GM18873 (cell line): ENCODE measurements around the gene CNOT2.
"Not testable (repeated sequence)": the region's sequence is repeated elsewhere in the genome, so short reads cannot be mapped to it uniquely, and the experiment has no call there.

Experiments used
- ATAC-seq: cut with Tn5 transposase; IDR thresholded peaks from one replicate; pipeline ENCODE4 v1.9.1; 2021; ENCODE audit warnings: mild to moderate bottlenecking, moderate library complexity, moderate number of reproducible peaks; ENCODE audit not compliant: unreplicated experiment, low FRiP score

CNOT2 gene

GRCh38 chr12:70359458-70360197, 116.4 kb downstream of the CNOT2 start:
- ATAC-seq: no peak

DNA sequence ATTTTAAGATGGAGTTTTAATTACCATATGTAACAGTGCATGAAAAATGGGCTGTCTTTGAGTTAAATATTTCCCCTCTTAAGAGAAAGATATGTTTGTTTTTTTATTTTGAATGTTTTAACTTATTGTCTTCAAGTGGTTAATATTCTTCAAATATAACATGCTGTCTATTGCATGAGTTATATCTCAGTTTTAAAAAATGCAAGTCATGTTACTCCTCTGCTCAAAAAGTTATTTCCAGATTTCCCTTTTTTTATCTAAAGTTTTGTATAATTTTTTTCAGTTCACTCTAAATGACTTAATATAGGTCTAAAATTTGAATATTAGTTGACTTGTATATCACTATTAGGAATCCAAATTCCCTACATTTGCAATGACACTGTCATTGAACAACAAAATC, 117.0 kb downstream of the CNOT2 start:
- no peak for ATAC-seq

GRCh38 chr12:70364695-70365397, 121.6 kb downstream of the CNOT2 start:
- no peak for ATAC-seq

DNA sequence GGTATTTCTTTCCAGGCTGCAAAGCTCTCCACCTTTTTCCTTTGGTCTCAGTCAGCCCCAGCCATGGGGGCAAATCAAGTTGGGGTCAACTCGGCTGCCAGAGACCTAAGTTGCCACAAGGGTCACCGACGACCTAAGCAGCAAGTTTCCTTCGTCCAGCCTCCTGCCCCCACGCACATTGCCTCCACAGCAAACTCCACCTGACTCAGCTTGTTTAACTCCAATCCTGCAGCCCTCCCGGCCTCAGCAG, 122.1 kb downstream of the CNOT2 start:
- no peak for ATAC-seq

GRCh38 chr12:70365648-70366518, 122.7 kb downstream of the CNOT2 start, which contains the start of gene KCNMB4:
KCNMB4 (plus strand) TSS chr12:70366290; CDS start chr12:70366735, 445 bp downstream.
- ATAC-seq: peak; percentile 57

DNA sequence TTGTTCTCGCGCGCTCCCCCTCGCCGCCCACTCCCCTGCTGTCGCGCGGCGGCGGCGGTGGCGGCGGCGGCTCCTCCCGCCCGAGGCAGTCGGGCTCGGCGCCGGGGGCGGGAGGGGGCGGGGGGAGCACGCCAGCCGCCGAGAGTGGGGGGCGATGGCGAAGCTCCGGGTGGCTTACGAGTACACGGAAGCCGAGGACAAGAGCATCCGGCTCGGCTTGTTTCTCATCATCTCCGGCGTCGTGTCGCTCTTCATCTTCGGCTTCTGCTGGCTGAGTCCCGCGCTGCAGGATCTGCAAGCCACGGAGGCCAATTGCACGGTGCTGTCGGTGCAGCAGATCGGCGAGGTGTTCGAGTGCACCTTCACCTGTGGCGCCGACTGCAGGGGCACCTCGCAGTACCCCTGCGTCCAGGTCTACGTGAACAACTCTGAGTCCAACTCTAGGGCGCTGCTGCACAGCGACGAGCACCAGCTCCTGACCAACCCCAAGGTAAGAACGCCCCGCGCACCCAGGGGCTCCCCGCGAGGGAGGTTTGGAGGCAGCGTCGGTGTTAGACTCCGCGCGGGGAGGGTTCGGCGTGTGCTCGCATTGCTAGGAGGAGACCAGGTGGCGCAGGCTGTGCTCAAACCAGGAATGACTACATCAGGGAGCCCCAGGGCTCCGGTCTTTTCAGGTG, 123.5 kb downstream of the CNOT2 start:
- peak; percentile 38 for ATAC-seq

GRCh38 chr12:70367258-70368141, 124.3 kb downstream of the CNOT2 start:
- ATAC-seq: no peak

GRCh38 chr12:70372881-70373280, 129.6 kb downstream of the CNOT2 start:
- no peak for ATAC-seq

DNA sequence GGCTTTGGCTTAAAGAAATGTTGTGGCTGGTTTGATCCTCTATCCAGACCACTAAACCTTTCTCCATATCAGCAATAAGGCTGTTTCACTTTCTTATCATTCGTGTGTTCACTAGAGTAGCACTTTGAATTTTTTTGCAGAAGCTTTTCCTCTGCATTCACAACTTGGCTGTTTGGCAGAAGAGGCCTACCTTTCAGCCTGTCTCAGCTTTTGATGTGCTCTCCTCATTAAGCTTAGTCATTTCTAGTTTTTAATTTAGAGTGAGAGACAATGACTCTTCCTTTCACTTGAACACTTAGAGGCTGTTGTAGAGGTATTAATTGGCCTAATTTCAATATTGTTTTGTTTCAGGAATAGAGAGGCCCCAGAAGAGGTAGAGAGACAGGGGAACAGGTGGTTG, 136.6 kb downstream of the CNOT2 start:
- no peak for ATAC-seq

DNA sequence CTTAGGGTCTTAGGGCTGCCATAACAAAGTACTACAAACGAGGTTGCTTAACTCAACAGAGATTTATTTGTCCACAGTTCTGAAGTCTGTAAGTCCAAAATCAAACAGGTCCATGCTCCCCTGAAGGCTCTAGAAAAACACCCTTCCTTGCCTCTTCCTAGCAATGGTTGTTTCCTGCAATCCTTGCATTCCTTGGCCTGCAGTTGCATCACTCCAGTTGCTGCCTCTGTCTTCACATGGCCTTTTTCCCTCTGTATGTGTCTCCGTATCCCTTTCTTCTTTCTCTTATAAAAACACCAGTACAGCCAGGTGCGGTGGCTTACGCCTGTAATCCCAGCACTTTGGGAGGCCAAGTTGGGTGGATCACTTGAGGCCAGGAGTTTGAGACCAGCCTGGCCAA, 140.3 kb downstream of the CNOT2 start:
- ATAC-seq: no peak

DNA sequence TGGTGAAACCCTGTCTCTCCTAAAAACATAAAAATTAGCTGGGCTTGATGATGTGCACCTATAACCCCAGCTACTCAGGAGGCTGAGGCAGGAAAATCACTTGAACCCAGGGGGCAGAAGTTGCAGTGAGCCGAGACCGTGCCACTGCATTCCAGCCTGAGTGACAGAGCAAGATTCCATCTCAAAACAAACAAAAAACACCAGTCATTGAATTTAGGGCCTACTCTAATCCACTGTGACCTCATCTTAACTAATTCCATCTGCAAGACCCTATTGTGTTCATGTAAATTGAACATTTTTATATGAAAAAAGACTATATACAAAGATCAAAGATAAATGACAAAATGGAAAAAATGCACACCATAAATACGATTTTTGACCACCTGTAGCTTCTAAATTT, 140.7 kb downstream of the CNOT2 start:
- ATAC-seq: no peak

GRCh38 chr12:70386771-70387170, 143.5 kb downstream of the CNOT2 start:
- no peak for ATAC-seq

DNA sequence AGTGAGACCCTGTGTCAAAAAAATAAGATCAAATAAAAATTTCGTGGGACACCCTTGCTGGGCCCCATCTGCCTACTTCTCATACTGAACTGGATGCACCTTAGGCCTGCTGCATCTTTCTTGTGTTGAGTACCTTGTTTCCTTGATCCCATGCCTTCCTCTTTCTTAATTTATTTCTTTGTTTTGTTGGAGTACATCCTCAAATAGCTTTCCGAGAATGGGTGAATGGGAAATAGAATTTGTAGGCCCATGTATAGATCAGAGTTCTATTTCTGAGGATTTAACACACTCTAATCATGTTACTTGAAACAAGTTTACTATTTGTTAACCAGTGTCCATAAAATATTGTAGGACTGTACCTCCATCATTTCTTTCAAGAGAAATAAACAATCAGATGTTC, 146.4 kb downstream of the CNOT2 start:
- no peak for ATAC-seq

GRCh38 chr12:70392631-70393030, 149.4 kb downstream of the CNOT2 start:
- ATAC-seq: not testable (repeated sequence)

- ATAC-seq: no peak
Observed at GRCh38 chr12:70393787-70394499, 150.7 kb downstream of the CNOT2 start.

- no peak for ATAC-seq
Observed at GRCh38 chr12:70398002-70398401, 154.8 kb downstream of the CNOT2 start.

DNA sequence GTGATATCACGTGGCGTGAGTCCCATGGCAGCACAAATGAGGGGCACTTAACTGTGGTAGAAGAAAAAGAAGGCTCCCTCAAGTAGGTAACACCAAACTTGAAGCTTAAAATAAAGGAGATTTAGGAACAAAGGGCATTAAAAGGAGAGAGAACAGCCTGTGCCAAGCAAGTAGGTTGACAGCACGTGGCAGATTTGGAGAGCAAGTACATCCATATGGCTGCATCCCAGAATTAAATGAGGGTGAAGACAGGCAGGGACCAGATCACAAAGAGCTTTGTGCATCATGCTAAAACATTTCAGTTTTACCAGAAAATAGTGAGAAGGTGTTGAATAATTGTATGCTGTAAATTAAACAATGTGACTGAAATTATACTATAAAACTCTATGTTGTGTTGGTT, 155.6 kb downstream of the CNOT2 start:
- ATAC-seq: no peak

GRCh38 chr12:70399311-70399710, 156.1 kb downstream of the CNOT2 start:
- ATAC-seq: no peak

- ATAC-seq: no peak
Observed at GRCh38 chr12:70400124-70400523, 156.9 kb downstream of the CNOT2 start.
